ENCODE results near the gene GPC6.

GRCh38 chr13:93984052-93984451 lies 757.4 kb downstream of the GPC6 start:
- no peak for TF ChIP-seq CTCF (optimal IDR thresholded peaks at IDR 0.05 in 1 of 3, IDR thresholded peaks at IDR 0.05 in 1 of 3, conservative IDR thresholded peaks at IDR 0.05 in 1 of 3; ENCODE audit: extremely low read depth in 1 of 3, insufficient read depth in 2 of 3, low read length in 3 of 3)
- TF ChIP-seq EZH2 (IDR thresholded peaks at IDR 0.05; ENCODE audit: low read length): no peak

Measured in keratinocyte (primary cell).